Cardiac muscle cell (in vitro differentiated cells and primary cell): ENCODE data around the gene COL28A1. TPM values are rescaled to one million over a fixed set of nuclear protein-coding genes. Genes with fewer than 3 reads are reported as not detected.

Experiments used
- DNase-seq, 2 donors: peaks; one replicate each; pipeline versions ENCODE4 v3.0.0 to v3.0.0-alpha.2; 2010 to 2017; ENCODE audit warnings: low read depth in 1 of 2, low spot score in 1 of 2
- H3K27ac ChIP-seq: fragments of 200-600 bp; sonication (generic); 2 replicates; pipeline ENCODE4 v1.5.1; 2016
- H3K27me3 ChIP-seq: fragments of 200-600 bp; sonication (generic); 2 replicates; pipeline ENCODE4 v1.6.0; 2016; ENCODE audit warnings: control low read depth
- H3K36me3 ChIP-seq: fragments of 200-600 bp; sonication (generic); 2 replicates; pipeline ENCODE4 v1.5.1; 2016; ENCODE audit warnings: control low read depth
- H3K4me1 ChIP-seq: fragments of 200-600 bp; sonication (generic); 2 replicates; pipeline ENCODE4 v1.8.1; 2017; ENCODE audit warnings: low read depth, mild to moderate bottlenecking, mixed run types
- H3K4me3 ChIP-seq: fragments of 200-600 bp; sonication (generic); 2 replicates; pipeline ENCODE4 v1.5.1; 2016; ENCODE audit warnings: mild to moderate bottlenecking
- H3K9me3 ChIP-seq: fragments of 200-600 bp; sonication (generic); 2 replicates; pipeline ENCODE4 v1.5.1; 2017; ENCODE audit warnings: low read depth, mild to moderate bottlenecking, control low read depth
- CTCF ChIP-seq: IDR thresholded peaks from 2 replicates; pipeline ENCODE4 v1.5.1; 2012; ENCODE audit warnings: low read depth, mild to moderate bottlenecking, low read length
- polyA plus RNA-seq: library from polyadenylated mRNA; unstranded; fragments of >200 nt; fragmentation: Nextera tagmentation; extraction: Ambion mirVana; gene quantifications from 2 replicates; pipeline ENCODE4 v1.2.1, GENCODE V29; 2016
- total RNA-seq: library from RNA; depleted of rRNA; stranded (reverse); fragments of >200 nt; gene quantifications from 2 replicates; pipeline ENCODE4 v1.2.3, GENCODE V29; 2016

Gene COL28A1
- total and polyA plus RNA-seq, 2 experiments from 2014 or later, result 0.65 to 0.83 TPM

GRCh38 chr7:7491044-7491443 lies 44.6 kb downstream of the COL28A1 start:
- Histone ChIP-seq H3K4me3 (no peak overlapping the region), H3K27ac (no peak overlapping the region), H3K9me3 (no peaks in the 10 kb centered on the region), H3K4me1 (no peaks in the 10 kb centered on the region), H3K36me3 (no peaks in the 10 kb centered on the region), H3K27me3 (no peaks in the 10 kb centered on the region)
- DNase-seq, result no peak
- TF ChIP-seq CTCF, result no peak

GRCh38 chr7:7490003-7490402 lies 45.7 kb downstream of the COL28A1 start:
- Histone ChIP-seq H3K36me3 (no peaks in the 10 kb centered on the region), H3K4me1 (no peaks in the 10 kb centered on the region), H3K4me3 (no peak overlapping the region), H3K27me3 (no peaks in the 10 kb centered on the region), H3K9me3 (no peaks in the 10 kb centered on the region), H3K27ac (no peak overlapping the region)
- DNase-seq, result no peak
- no peak for TF ChIP-seq CTCF

- Histone ChIP-seq H3K36me3 (no peaks in the 10 kb centered on the region), H3K4me1 (no peaks in the 10 kb centered on the region), H3K27me3 (no peaks in the 10 kb centered on the region), H3K9me3 (no peaks in the 10 kb centered on the region), H3K27ac (no peak overlapping the region), H3K4me3 (no peak overlapping the region)
- DNase-seq, result peak in 1 of 2 donors; percentile 13
- TF ChIP-seq CTCF, result no peak
Observed at GRCh38 chr7:7489546-7489945, 46.1 kb downstream of the COL28A1 start.

- no peaks in the 10 kb centered on the region for H3K4me1 ChIP-seq
Observed at GRCh38 chr7:7486362-7486761, 49.3 kb downstream of the COL28A1 start.

GRCh38 chr7:7484072-7484471 lies 51.6 kb downstream of the COL28A1 start:
- Histone ChIP-seq H3K4me3 (no peak overlapping the region), H3K36me3 (no peaks in the 10 kb centered on the region), H3K27me3 (no peaks in the 10 kb centered on the region), H3K9me3 (no peaks in the 10 kb centered on the region), H3K27ac (no peak overlapping the region), H3K4me1 (no peaks in the 10 kb centered on the region)
- no peak for TF ChIP-seq CTCF
- no peak for DNase-seq

More at GRCh38 chr7:7486362-7486761, 49.3 kb downstream of the COL28A1 start:
- no peak for DNase-seq
- no peak for TF ChIP-seq CTCF
- H3K27me3 ChIP-seq, result no peaks in the 10 kb centered on the region
- H3K27ac ChIP-seq, result no peak overlapping the region
- H3K36me3 ChIP-seq, result no peaks in the 10 kb centered on the region
- no peaks in the 10 kb centered on the region for H3K9me3 ChIP-seq
- no peak overlapping the region for H3K4me3 ChIP-seq

GRCh38 chr7:7481802-7482201 lies 53.9 kb downstream of the COL28A1 start:
- no peak for TF ChIP-seq CTCF
- Histone ChIP-seq H3K27ac (no peak overlapping the region), H3K9me3 (no peaks in the 10 kb centered on the region), H3K4me1 (no peaks in the 10 kb centered on the region), H3K36me3 (no peaks in the 10 kb centered on the region), H3K27me3 (no peaks in the 10 kb centered on the region), H3K4me3 (no peak overlapping the region)
- no peak for DNase-seq
